Chondrocyte (in vitro differentiated cells): ENCODE measurements around the gene DISC1. TPM values are rescaled to one million over a fixed set of nuclear protein-coding genes. Genes with fewer than 3 reads are reported as not detected.

ENCODE experiments used
- DNase-seq: peaks from one replicate; pipeline ENCODE4 v3.0.0; 2021; ENCODE audit warnings: mixed read lengths, low spot score
- H3K27ac Mint-ChIP-seq: one replicate; pipeline ENCODE4 v1.8.0; 2021; ENCODE audit warnings: mild to moderate bottlenecking, moderate library complexity, mixed read lengths; ENCODE audit not compliant: unreplicated experiment
- H3K27me3 Mint-ChIP-seq: 2 replicates; pipeline ENCODE4 v1.8.0; 2021; ENCODE audit warnings: low read depth, mixed read lengths
- H3K36me3 Mint-ChIP-seq: 2 replicates; pipeline ENCODE4 v1.8.0; 2021; ENCODE audit warnings: low read depth, mixed read lengths
- H3K4me1 Mint-ChIP-seq: 2 replicates; pipeline ENCODE4 v1.8.0; 2021; ENCODE audit warnings: low read depth, mild to moderate bottlenecking, mixed read lengths
- H3K4me3 Mint-ChIP-seq: one replicate; pipeline ENCODE4 v1.8.0; 2021; ENCODE audit warnings: mild to moderate bottlenecking, moderate library complexity, mixed read lengths; ENCODE audit not compliant: unreplicated experiment
- H3K9me3 Mint-ChIP-seq: 2 replicates; pipeline ENCODE4 v1.8.0; 2021; ENCODE audit warnings: low read depth, mixed read lengths
- CTCF ChIP-seq: fragments of 200-600 bp; sonication (generic); IDR thresholded peaks from 2 replicates; pipeline ENCODE4 v1.5.0; 2021; ENCODE audit warnings: antibody characterized with exemption, mild to moderate bottlenecking, moderate library complexity
- total RNA-seq: library from RNA; stranded (reverse); gene quantifications from 3 replicates; pipeline ENCODE4 v1.2.1, GENCODE V29; 2021

Gene DISC1
- total RNA-seq, 1 donor from 2014 or later = 5.0 TPM

DNA sequence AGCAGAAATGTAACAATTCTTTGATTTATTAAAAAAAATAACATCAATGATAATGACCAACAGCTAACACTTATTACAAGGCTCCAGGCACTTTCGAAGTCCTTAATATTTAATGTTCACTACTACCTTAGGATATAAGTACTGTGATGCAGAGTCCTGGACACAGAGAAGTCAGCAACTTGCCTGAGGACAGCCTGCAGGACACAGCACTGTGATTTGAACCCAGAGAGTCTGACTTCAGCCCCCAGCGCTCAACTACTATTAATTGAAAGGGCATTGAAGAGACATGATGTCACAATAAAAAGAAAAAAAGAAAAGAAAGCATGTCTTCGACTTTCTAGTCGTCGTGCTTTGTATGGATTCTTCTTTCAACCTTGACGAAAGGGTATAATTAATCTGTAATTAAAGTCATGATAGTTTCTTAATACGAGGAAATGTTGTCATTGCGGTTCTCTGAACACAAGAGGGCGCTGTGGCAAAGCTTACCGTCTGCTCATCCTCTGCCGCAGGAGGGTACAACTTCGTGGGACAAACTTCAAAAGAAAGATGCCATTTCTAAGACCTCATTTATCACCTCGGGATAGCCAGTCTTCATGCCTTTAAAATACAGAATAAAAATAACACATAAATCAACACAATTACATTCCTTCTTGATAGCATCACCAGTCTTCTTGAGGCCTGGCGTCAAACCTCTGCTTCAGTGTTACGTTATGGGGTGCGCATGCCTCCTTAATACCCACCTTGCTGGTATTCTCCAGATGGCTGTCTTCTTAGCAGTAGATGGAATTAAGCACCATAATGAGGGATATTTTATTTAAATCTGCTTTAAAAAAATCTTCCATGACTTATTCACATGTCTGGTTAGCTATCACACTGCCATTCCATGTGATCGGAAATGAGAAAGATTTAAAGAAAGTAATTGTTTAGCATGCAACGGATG, 240.1 kb downstream of the DISC1 start:
- peak; percentile 100 for TF ChIP-seq CTCF
- Mint-ChIP-seq H3K27ac (peak overlapping the region; percentile 2), H3K36me3 (peaks cover 1% of the 10 kb centered on the region), H3K9me3 (no peaks in the 10 kb centered on the region), H3K27me3 (no peaks in the 10 kb centered on the region), H3K4me1 (peaks cover 30% of the 10 kb centered on the region), H3K4me3 (no peak overlapping the region)
- no peak for DNase-seq

GRCh38 chr1:231867607-231868006, 241.0 kb downstream of the DISC1 start:
- DNase-seq = no peak
- Mint-ChIP-seq H3K4me1 (peaks cover 32% of the 10 kb centered on the region), H3K36me3 (peaks cover under 1% of the 10 kb centered on the region), H3K9me3 (no peaks in the 10 kb centered on the region), H3K27ac (peak overlapping the region; percentile 14), H3K27me3 (no peaks in the 10 kb centered on the region), H3K4me3 (no peak overlapping the region)
- no peak for TF ChIP-seq CTCF

- Mint-ChIP-seq H3K36me3 (no peaks in the 10 kb centered on the region), H3K27ac (no peak overlapping the region), H3K4me1 (peaks cover 34% of the 10 kb centered on the region), H3K9me3 (no peaks in the 10 kb centered on the region), H3K27me3 (no peaks in the 10 kb centered on the region), H3K4me3 (no peak overlapping the region)
- no peak for TF ChIP-seq CTCF
- no peak for DNase-seq
Observed at GRCh38 chr1:231869364-231869763, 242.8 kb downstream of the DISC1 start.

GRCh38 chr1:231871471-231871870, 244.9 kb downstream of the DISC1 start:
- Mint-ChIP-seq H3K36me3 (peaks cover 2% of the 10 kb centered on the region), H3K4me3 (no peak overlapping the region), H3K4me1 (peaks cover 24% of the 10 kb centered on the region), H3K9me3 (peaks cover 5% of the 10 kb centered on the region), H3K27me3 (no peaks in the 10 kb centered on the region), H3K27ac (no peak overlapping the region)
- no peak for TF ChIP-seq CTCF
- DNase-seq = no peak

- peaks cover 6% of the 10 kb centered on the region for H3K9me3 Mint-ChIP-seq
- H3K4me1 Mint-ChIP-seq = peaks cover 20% of the 10 kb centered on the region
- H3K4me3 Mint-ChIP-seq = no peak overlapping the region
- TF ChIP-seq CTCF = no peak
- no peak overlapping the region for H3K27ac Mint-ChIP-seq
- no peaks in the 10 kb centered on the region for H3K27me3 Mint-ChIP-seq
- H3K36me3 Mint-ChIP-seq = peaks cover 2% of the 10 kb centered on the region
- no peak for DNase-seq
Observed at GRCh38 chr1:231871878-231872277, 245.3 kb downstream of the DISC1 start.
